ENCODE data around the gene STMN3.
"Not testable (repeated sequence)": the region's sequence is repeated elsewhere in the genome, so short reads cannot be mapped to it uniquely, and the experiment has no call there.

Gene STMN3

GRCh38 chr20:63678667-63679465 is 25.6 kb upstream of the STMN3 start:
- no peak for DNase-seq (ENCODE audit: low read depth in 2 of 2)

- no peak for DNase-seq (ENCODE audit: low read depth in 2 of 2)
These were observed 24.8 kb upstream of the STMN3 start for GRCh38 chr20:63678071-63678470.

GRCh38 chr20:63675681-63676368 is 22.6 kb upstream of the STMN3 start:
- no peak for DNase-seq (ENCODE audit: low read depth in 2 of 2)

- DNase-seq (ENCODE audit: low read depth in 2 of 2) = no peak
These were observed 20.7 kb upstream of the STMN3 start for GRCh38 chr20:63673951-63674350.

GRCh38 chr20:63672666-63673065 is 19.4 kb upstream of the STMN3 start:
- DNase-seq (ENCODE audit: low read depth in 2 of 2) = no peak

- not testable (repeated sequence) for DNase-seq (ENCODE audit: low read depth in 2 of 2)
These were observed 18.5 kb upstream of the STMN3 start for GRCh38 chr20:63671695-63672094.

- no peak for DNase-seq (ENCODE audit: low read depth in 2 of 2)
These were observed 15.1 kb upstream of the STMN3 start for GRCh38 chr20:63668351-63668750.

GRCh38 chr20:63667858-63668257 is 14.6 kb upstream of the STMN3 start:
- no peak for DNase-seq (ENCODE audit: low read depth in 2 of 2)

- DNase-seq (ENCODE audit: low read depth in 2 of 2) = no peak
These were observed 12.5 kb upstream of the STMN3 start for GRCh38 chr20:63665708-63666107.

- DNase-seq (ENCODE audit: low read depth in 2 of 2) = no peak
These were observed 11.8 kb upstream of the STMN3 start for GRCh38 chr20:63664861-63665594.

- DNase-seq (ENCODE audit: low read depth in 2 of 2) = no peak
These were observed 11.1 kb upstream of the STMN3 start for GRCh38 chr20:63664143-63664851.

- no peak for DNase-seq (ENCODE audit: low read depth in 2 of 2)
These were observed 10.3 kb upstream of the STMN3 start for GRCh38 chr20:63663332-63664066.

- no peak for DNase-seq (ENCODE audit: low read depth in 2 of 2)
These were observed 9.6 kb upstream of the STMN3 start for GRCh38 chr20:63662813-63663189.

- DNase-seq (ENCODE audit: low read depth in 2 of 2) = no peak
These were observed 9.0 kb upstream of the STMN3 start for GRCh38 chr20:63661959-63662812.

- no peak for DNase-seq (ENCODE audit: low read depth in 2 of 2)
These were observed 7.9 kb upstream of the STMN3 start for GRCh38 chr20:63661108-63661507.

- no peak for DNase-seq (ENCODE audit: low read depth in 2 of 2)
These were observed 7.4 kb upstream of the STMN3 start for GRCh38 chr20:63660622-63661021.

- DNase-seq (ENCODE audit: low read depth in 2 of 2) = not testable (repeated sequence)
These were observed 7.0 kb upstream of the STMN3 start for GRCh38 chr20:63660174-63660573.

- DNase-seq (ENCODE audit: low read depth in 2 of 2) = no peak
These were observed 6.1 kb upstream of the STMN3 start for GRCh38 chr20:63659370-63659769.

- DNase-seq (ENCODE audit: low read depth in 2 of 2) = no peak
These were observed 5.5 kb upstream of the STMN3 start for GRCh38 chr20:63658749-63659187.
